HepG2 (cell line): ENCODE data around the gene CHIC2. TPM values are rescaled to one million over a fixed set of nuclear protein-coding genes. Genes with fewer than 3 reads are reported as not detected.

Source experiments
- HNRNPUL1 ChIP-seq: fragments of 200-400 bp; formaldehyde crosslinking; IDR thresholded peaks from 2 replicates; pipeline ENCODE4 v1.6.1; 2017; ENCODE audit warnings: low read depth, mild to moderate bottlenecking, low read length, moderate library complexity
- LCORL ChIP-seq, 2 experiments: fragments of 450-650 bp in 1 of 2; sonication (generic) in 1 of 2; formaldehyde crosslinking in 1 of 2; IDR thresholded peaks; 2 replicates each; pipeline versions ENCODE4 v1.5.0 to v1.6.1; 2017 to 2020; ENCODE audit warnings: antibody characterized with exemption in 1 of 2, missing genetic modification reagents in 1 of 2
- MEIS1 ChIP-seq: sonication (generic); formaldehyde crosslinking; IDR thresholded peaks from 2 replicates; pipeline ENCODE4 v1.9.0; 2021; ENCODE audit warnings: mild to moderate bottlenecking, missing genetic modification reagents, moderate library complexity, borderline replicate concordance
- NFE2 ChIP-seq: sonication (generic); formaldehyde crosslinking; IDR thresholded peaks from 2 replicates; pipeline ENCODE4 v1.4.0; 2020; ENCODE audit warnings: missing genetic modification reagents
- PCBP2 ChIP-seq: fragments of 200-400 bp; formaldehyde crosslinking; optimal IDR thresholded peaks from 2 replicates; pipeline ENCODE3; 2018; ENCODE audit warnings: low read length, low read depth; ENCODE audit not compliant: poor library complexity, severe bottlenecking
- PHB2 ChIP-seq: fragments of 450-650 bp; IDR thresholded peaks from 2 replicates; pipeline ENCODE4 v1.6.1; 2018; ENCODE audit not compliant: partially characterized antibody
- RFX3 ChIP-seq: IDR thresholded peaks from 2 replicates; pipeline ENCODE4 v1.6.1; 2016; ENCODE audit warnings: missing biosample characterization, missing genetic modification reagents
- TBX2 ChIP-seq: sonication (generic); formaldehyde crosslinking; IDR thresholded peaks from 2 replicates; pipeline ENCODE4 v1.5.0; 2020; ENCODE audit warnings: missing genetic modification reagents, mild to moderate bottlenecking, borderline replicate concordance
- THYN1 ChIP-seq: sonication (generic); formaldehyde crosslinking; IDR thresholded peaks from 2 replicates; pipeline ENCODE4 v1.8.1; 2023; ENCODE audit warnings: low read depth, mild to moderate bottlenecking, moderate library complexity, missing genetic modification reagents, borderline replicate concordance
- ZNF446 ChIP-seq: sonication (generic); formaldehyde crosslinking; IDR thresholded peaks from 2 replicates; pipeline ENCODE4 v1.5.0; 2020; ENCODE audit warnings: mild to moderate bottlenecking, missing genetic modification reagents
- ZNF564 ChIP-seq: sonication (generic); formaldehyde crosslinking; IDR thresholded peaks from 2 replicates; pipeline ENCODE4 v1.8.1; 2023; ENCODE audit warnings: mild to moderate bottlenecking, missing genetic modification reagents
- ZNF674 ChIP-seq: sonication (generic); formaldehyde crosslinking; IDR thresholded peaks from 2 replicates; pipeline ENCODE4 v1.5.0; 2020; ENCODE audit warnings: low read depth, mild to moderate bottlenecking, missing genetic modification reagents
- polyA plus RNA-seq, 8 experiments: library from polyadenylated mRNA; depleted of rRNA in 3 of 8; stranded (reverse) in 7 of 8; unstranded in 1 of 8; fragments of >200 nt; fragmentation: Illumina TruSeq in 4 of 8; extraction: Trizol in 4 of 8; gene quantifications; 2 replicates each; pipeline versions ENCODE4 v1.2.1 to v1.2.3, GENCODE V29; 2011 to 2016; ENCODE audit warnings: low read depth in 4 of 8, missing spikeins in 1 of 8, mixed read lengths in 1 of 8; ENCODE audit not compliant: insufficient read depth in 1 of 8
- total RNA-seq, 5 experiments: library from RNA; depleted of rRNA; stranded (reverse); fragments of >200 nt; fragmentation: Illumina TruSeq; extraction: Trizol; gene quantifications; 2 replicates each; pipeline ENCODE4 v1.2.3, GENCODE V29; 2016; ENCODE audit warnings: low read depth in 1 of 5
- TF ChIP-seq, protein P1 (sequence below), 2 experiments: sonication (generic) in 1 of 2; formaldehyde crosslinking in 1 of 2; IDR thresholded peaks; 2 replicates each; pipeline versions ENCODE4 v1.4.0 to v1.6.1; 2016 to 2020; ENCODE audit warnings: borderline replicate concordance in 1 of 2, low read depth in 1 of 2, mild to moderate bottlenecking in 1 of 2, missing genetic modification reagents in 1 of 2
- TF ChIP-seq, protein P2 (sequence below): sonication (generic); IDR thresholded peaks from 2 replicates; pipeline ENCODE4 v1.6.1; 2016; ENCODE audit warnings: low read depth, borderline replicate concordance
- TF ChIP-seq, protein P3 (sequence below): sonication (generic); formaldehyde crosslinking; IDR thresholded peaks from 2 replicates; pipeline ENCODE4 v1.4.0; 2020; ENCODE audit warnings: mild to moderate bottlenecking, missing genetic modification reagents
- TF ChIP-seq, protein P4 (sequence below): sonication (generic); formaldehyde crosslinking; IDR thresholded peaks from 2 replicates; pipeline ENCODE4 v1.4.0; 2020; ENCODE audit warnings: missing genetic modification reagents, borderline replicate concordance

CHIC2 gene
- total and polyA plus RNA-seq, 2 of the 13 experiments (the other 11 are each of a cell fraction or from before 2014, with no cell fraction given) = 10.0 to 17.2 TPM

DNA sequence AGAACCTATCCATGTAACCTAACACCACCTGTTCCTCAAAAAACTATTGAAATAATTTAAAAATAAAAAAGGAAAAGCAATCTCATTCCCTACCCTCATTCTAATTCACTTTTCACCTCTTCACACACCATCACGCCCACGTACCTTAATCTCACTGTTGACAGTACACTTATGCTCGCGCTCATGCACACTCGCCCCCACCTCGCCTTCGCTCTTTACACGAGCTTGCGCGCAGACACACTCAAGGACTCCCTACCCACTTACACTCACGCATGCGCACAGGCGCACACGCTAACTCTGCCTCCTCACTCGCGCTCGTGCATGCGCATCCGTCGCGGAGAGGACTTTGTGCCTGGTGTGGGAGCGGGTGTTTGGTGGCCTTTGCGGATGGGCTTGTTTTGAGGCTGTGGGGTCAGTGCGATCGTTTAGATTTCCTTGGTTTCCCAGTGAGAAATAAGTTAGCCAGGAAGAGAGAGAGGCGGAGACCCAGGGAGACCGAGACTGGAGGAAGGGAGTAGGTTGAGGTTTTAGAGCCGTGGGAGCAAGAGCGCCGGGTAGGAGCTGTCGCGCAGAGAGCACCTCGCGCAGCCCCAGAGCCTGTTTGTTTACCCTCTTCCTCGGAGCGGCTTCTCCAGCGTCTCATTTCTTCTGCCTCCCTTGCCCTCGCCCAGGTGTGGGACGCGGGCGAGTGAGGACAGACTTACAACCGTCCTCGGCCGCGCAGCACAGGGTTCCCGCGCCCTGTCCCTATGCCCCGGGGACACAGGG lies 27.4 kb upstream of the CHIC2 start (continued):
- TF ChIP-seq, protein P1, sequence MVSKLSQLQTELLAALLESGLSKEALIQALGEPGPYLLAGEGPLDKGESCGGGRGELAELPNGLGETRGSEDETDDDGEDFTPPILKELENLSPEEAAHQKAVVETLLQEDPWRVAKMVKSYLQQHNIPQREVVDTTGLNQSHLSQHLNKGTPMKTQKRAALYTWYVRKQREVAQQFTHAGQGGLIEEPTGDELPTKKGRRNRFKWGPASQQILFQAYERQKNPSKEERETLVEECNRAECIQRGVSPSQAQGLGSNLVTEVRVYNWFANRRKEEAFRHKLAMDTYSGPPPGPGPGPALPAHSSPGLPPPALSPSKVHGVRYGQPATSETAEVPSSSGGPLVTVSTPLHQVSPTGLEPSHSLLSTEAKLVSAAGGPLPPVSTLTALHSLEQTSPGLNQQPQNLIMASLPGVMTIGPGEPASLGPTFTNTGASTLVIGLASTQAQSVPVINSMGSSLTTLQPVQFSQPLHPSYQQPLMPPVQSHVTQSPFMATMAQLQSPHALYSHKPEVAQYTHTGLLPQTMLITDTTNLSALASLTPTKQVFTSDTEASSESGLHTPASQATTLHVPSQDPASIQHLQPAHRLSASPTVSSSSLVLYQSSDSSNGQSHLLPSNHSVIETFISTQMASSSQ (IDR thresholded peaks at IDR 0.05; ENCODE audit: low read depth) = no peak
- TF ChIP-seq, protein P1 (CRISPR knock-in tag; IDR thresholded peaks at IDR 0.05; ENCODE audit: borderline replicate concordance) = peak; percentile 11; the same call in 1 of the 2 replicates
- TF ChIP-seq NFE2 (CRISPR knock-in tag) = no peak
- no peak for TF ChIP-seq ZNF674 (CRISPR knock-in tag)
- TF ChIP-seq ZNF446 (CRISPR knock-in tag) = no peak
- peak; percentile 13; the same call in 1 of the 2 replicates for TF ChIP-seq MEIS1 (CRISPR knock-in tag)
- TF ChIP-seq, protein P2, sequence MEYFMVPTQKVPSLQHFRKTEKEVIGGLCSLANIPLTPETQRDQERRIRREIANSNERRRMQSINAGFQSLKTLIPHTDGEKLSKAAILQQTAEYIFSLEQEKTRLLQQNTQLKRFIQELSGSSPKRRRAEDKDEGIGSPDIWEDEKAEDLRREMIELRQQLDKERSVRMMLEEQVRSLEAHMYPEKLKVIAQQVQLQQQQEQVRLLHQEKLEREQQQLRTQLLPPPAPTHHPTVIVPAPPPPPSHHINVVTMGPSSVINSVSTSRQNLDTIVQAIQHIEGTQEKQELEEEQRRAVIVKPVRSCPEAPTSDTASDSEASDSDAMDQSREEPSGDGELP = no peak
- no peak for TF ChIP-seq RFX3 (CRISPR knock-in tag)
- no peak for TF ChIP-seq LCORL (IDR thresholded peaks at IDR 0.05)
- TF ChIP-seq LCORL (CRISPR knock-in tag; IDR thresholded peaks at IDR 0.05) = 0 out of 2 replicates have a peak, but pooled peaks have one; percentile 27
- TF ChIP-seq, protein P3, sequence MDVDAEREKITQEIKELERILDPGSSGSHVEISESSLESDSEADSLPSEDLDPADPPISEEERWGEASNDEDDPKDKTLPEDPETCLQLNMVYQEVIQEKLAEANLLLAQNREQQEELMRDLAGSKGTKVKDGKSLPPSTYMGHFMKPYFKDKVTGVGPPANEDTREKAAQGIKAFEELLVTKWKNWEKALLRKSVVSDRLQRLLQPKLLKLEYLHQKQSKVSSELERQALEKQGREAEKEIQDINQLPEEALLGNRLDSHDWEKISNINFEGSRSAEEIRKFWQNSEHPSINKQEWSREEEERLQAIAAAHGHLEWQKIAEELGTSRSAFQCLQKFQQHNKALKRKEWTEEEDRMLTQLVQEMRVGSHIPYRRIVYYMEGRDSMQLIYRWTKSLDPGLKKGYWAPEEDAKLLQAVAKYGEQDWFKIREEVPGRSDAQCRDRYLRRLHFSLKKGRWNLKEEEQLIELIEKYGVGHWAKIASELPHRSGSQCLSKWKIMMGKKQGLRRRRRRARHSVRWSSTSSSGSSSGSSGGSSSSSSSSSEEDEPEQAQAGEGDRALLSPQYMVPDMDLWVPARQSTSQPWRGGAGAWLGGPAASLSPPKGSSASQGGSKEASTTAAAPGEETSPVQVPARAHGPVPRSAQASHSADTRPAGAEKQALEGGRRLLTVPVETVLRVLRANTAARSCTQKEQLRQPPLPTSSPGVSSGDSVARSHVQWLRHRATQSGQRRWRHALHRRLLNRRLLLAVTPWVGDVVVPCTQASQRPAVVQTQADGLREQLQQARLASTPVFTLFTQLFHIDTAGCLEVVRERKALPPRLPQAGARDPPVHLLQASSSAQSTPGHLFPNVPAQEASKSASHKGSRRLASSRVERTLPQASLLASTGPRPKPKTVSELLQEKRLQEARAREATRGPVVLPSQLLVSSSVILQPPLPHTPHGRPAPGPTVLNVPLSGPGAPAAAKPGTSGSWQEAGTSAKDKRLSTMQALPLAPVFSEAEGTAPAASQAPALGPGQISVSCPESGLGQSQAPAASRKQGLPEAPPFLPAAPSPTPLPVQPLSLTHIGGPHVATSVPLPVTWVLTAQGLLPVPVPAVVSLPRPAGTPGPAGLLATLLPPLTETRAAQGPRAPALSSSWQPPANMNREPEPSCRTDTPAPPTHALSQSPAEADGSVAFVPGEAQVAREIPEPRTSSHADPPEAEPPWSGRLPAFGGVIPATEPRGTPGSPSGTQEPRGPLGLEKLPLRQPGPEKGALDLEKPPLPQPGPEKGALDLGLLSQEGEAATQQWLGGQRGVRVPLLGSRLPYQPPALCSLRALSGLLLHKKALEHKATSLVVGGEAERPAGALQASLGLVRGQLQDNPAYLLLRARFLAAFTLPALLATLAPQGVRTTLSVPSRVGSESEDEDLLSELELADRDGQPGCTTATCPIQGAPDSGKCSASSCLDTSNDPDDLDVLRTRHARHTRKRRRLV = no peak
- no peak for TF ChIP-seq PHB2
- no peak for TF ChIP-seq ZNF564 (CRISPR knock-in tag)
- TF ChIP-seq, protein P4, sequence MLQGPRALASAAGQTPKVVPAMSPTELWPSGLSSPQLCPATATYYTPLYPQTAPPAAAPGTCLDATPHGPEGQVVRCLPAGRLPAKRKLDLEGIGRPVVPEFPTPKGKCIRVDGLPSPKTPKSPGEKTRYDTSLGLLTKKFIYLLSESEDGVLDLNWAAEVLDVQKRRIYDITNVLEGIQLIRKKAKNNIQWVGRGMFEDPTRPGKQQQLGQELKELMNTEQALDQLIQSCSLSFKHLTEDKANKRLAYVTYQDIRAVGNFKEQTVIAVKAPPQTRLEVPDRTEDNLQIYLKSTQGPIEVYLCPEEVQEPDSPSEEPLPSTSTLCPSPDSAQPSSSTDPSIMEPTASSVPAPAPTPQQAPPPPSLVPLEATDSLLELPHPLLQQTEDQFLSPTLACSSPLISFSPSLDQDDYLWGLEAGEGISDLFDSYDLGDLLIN (CRISPR knock-in tag) = no peak
- TF ChIP-seq HNRNPUL1 = no peak
- TF ChIP-seq TBX2 (CRISPR knock-in tag) = 0 out of 2 replicates have a peak, but pooled peaks have one; percentile 22
- no peak for TF ChIP-seq THYN1 (CRISPR knock-in tag)
- no peak for TF ChIP-seq PCBP2
